NCI-H774 (cell line): Measurements from ENCODE around the gene CDKN2AIP.
"Not testable (repeated sequence)": the region's sequence is repeated elsewhere in the genome, so short reads cannot be mapped to it uniquely, and the experiment has no call there.

Experiments
- DNase-seq: peaks from one replicate; lab custom pipeline; 2025; lab: John Stamatoyannopoulos, UW

The CDKN2AIP gene

GRCh38 chr4:183413234-183414200, 30.9 kb upstream of the CDKN2AIP start:
- no peak for DNase-seq

DNA sequence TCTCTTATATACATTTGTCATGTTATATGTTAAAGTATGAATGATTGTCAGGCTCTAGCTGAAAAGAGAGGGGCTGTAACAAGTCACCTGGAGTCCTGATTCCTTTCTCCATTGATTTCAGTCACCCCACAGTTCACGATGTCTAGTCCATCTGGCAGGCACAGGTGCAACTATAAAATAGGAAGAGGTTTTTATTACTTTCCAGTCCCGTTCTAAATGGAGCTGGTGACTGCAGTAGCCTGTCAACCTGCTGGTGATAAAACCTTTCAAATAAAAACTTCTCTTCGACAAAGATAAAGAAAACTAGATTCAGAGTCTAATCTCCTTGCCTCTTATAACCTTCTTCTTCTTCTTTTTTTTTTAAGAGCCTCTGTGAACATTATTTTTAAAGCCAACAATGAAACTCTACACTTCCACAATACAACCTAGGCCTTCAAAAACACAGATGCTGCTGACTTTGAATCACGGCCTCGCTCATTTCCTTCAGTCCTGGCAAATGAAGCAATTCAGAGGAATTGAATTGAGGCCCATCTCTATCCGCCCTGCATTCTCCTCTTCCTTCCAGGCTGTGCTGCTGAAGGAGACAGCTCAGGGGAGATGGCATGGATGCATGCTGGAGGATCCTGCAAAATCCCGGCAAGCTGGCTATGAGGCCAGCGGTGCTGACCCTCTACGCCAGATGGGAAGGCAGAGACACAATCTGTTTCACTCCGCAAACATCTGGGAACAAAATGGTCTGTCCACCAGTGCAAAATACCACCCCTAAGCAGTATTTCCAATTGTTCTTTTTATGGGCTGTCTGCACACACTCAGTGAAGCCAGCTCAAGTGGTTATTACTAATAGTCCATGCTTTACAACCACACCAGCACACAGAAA, 27.3 kb upstream of the CDKN2AIP start:
- no peak for DNase-seq

DNA sequence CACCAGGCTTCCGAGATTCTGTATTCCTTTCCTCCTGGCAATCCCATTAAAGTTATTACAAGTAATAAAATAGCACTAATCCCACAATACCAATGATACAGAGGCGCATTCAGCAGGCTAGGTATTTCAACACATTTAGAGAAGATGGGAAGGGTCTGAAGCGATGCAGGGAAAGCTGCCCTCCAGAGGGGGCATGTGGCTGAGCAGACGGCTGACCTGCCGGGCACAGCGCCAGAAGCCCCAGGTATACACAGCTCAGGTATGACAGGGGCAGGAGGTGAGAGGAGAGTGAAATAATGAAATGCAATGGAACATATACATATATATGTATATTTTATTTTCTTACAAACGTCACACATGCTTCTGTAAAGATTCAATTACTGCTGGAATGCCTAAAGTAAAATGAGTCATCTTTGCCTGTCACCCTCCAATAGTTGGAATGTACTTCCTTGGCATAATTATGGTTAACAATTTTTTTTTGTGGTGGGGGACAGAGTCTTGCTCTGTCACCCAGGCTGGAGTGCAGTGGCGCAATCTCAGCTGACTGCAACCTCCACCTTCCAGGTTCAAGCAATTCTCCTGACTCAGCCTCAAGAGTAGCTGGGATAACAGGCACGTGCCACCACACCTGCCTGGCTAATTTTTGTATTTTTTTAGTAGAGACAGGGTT, 21.3 kb upstream of the CDKN2AIP start:
- no peak for DNase-seq

DNA sequence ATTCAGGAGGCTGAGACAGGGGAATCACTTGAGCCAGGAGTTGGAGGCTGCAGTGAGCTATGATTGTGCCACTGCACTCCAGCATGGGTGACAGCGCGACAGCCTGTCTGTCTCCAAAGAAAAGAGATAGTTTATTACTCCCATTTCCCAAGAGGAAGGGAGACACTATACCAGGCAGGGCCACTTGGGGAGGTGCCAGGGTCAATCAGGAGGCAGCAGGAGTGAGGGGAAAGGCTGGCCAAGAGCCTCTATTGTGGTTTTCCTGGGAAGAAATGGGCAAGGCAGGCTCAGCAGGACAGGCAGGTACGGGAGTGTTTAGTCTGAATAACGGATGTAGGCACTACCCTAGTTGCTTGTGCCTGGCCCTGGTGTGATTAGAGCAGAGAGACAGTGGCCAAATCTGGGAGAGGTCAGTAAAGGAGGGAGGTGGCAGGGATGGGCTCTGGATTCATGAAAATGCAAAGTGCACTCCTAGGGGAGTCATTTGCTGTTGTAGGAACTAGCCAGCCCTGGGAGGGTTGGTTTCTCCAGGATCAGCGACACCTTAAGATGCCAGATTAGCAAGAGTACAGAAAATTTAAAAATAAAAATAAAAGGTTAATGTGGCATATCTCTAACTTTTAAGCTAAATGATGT, 20.2 kb upstream of the CDKN2AIP start:
- no peak for DNase-seq

GRCh38 chr4:183426507-183426906, 17.9 kb upstream of the CDKN2AIP start:
- DNase-seq = no peak

- no peak for DNase-seq
Measured at GRCh38 chr4:183429489-183429888, 14.9 kb upstream of the CDKN2AIP start.

GRCh38 chr4:183430317-183430993, 14.0 kb upstream of the CDKN2AIP start:
- DNase-seq = no peak

DNA sequence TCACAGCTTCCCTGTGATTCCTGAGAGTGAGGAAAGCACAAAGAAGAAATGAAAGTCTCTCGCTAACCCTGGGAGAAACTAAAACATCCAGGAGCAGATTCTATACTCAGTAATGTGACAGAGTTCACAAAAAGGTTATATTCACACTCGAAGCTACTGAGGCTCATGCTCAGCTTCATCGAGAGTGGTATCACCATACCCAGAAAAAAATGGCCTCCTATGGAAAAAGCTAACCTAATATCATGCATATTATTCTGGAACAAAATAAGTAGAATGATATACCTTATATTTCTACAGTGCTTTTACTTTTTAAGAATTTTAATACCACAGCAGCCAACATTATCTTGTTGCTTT, 13.5 kb upstream of the CDKN2AIP start:
- no peak for DNase-seq

GRCh38 chr4:183431614-183432013, 12.8 kb upstream of the CDKN2AIP start:
- no peak for DNase-seq

GRCh38 chr4:183433183-183433582, 11.3 kb upstream of the CDKN2AIP start:
- not testable (repeated sequence) for DNase-seq

GRCh38 chr4:183434264-183434663, 10.2 kb upstream of the CDKN2AIP start:
- no peak for DNase-seq

DNA sequence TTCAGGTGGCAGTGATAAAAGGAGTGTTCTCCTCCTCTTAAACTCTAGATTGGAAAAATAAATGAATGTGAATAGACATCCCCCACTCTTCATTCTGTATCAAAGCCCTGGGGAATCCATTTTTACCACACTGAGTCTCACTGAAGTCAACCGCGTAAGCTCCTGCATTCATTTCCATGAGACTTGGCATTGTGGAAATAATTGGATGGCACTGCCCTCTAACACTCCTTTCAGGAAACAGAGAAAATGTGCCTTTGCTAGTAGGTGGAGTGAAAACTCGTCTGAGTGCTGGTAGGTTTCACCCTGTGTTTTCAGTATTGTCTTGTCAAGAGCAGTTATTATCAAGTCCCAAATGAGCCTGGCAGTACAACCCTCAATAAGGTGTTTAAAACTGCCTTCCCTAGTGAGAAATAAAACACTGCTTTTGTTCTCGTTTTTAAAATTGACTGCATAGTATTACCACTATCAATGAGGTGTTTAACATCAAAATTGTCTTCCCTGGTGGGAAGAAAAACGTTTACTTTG, 9.7 kb upstream of the CDKN2AIP start:
- DNase-seq = no peak

- DNase-seq = no peak
Measured at GRCh38 chr4:183435803-183436202, 8.6 kb upstream of the CDKN2AIP start.

- no peak for DNase-seq
Measured at GRCh38 chr4:183436417-183436816, 8.0 kb upstream of the CDKN2AIP start.

DNA sequence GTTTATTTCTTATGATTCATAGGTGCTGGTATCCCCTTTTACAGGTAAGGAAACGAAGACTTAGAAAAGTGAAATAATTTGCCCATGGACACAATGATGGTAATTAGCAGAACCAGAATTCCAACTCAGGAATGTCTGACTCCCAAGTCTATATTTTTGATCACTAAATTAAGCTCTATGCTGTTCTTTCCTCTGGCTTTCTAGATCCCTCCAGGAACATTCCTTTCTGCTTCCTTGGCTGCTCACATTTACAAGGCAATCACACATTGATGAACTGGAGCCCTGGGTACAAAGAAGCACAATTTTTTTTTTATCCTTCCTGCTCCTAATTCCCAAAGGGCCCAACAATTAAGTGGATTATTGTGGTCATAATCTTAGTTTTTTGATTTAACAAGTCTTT, 7.0 kb upstream of the CDKN2AIP start:
- DNase-seq = no peak

- DNase-seq = no peak
Measured at GRCh38 chr4:183438458-183439113, 5.8 kb upstream of the CDKN2AIP start.

DNA sequence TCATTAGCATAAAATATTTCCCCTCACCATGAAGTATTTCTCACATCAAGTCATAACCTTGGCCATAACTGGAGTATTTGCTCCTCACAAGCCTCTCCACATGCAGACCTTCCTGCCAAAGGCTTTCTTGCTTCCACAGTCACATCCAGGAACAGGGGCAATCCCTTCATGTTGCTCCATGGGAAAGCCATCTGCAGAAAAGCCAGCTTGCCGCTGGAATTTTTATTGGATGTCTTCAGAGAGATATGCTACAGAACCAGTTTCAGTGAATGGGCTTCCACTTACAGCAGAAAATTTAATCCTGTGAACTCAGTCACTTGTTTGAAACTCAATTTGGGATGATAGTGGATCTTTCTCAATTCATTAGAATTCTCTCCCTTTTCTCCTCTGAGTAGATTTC, 3.2 kb upstream of the CDKN2AIP start:
- no peak for DNase-seq

- DNase-seq = no peak
Measured at GRCh38 chr4:183443655-183444213, 702 bp upstream of the CDKN2AIP start.

DNA sequence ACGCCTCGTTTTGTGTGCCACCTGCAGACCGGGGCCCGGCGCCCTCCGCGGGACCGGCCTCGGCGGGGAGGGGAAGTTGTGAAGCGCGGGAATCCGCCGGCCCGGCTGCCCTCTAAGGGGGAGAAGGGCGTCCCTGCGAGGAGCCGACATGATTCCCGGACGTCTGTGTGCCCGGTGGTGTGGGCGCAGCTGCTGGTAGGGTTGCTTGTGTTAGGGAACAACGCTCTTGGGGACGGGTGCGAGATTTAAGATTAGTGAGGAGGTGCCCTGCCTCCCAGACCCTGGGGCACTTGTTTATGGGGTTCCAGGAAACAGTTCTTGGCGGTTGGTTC, 627 bp downstream of the CDKN2AIP start:
- no peak for DNase-seq

DNA sequence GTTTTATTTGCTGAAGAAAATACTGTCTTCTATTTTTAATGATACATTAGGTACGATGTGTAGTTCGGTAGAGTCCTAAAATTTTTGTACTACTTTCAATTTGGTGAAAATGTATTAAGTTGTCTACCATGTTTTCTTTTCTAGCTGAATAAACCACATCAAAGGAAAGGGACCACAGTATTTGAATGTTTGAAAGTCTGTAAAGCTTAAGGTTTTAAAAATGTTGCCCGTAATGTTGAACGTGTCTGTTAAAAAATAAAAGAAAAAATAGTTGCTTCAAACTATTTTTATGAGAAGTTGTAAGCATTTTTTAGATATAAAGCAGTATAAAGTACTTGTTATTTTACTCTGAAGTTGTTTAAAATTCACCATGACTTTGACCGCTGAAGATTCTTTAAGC, 3.2 kb downstream of the CDKN2AIP start:
- no peak for DNase-seq
